ENCODE data around the gene KIF18B. TPM values are rescaled to one million over a fixed set of nuclear protein-coding genes. Genes with fewer than 3 reads are reported as not detected.
A peak's percentile ranks its signal among the peaks of the same experiment; 100 is the strongest.

KIF18B gene
- total and polyA plus RNA-seq, 2 of the 13 experiments (the other 11 are each of a cell fraction or from before 2014, with no cell fraction given): 15.2 to 15.3 TPM

GRCh38 chr17:44899074-44899782 lies 48.3 kb downstream of the KIF18B start, which contains the start of gene EFTUD2 (continued):
- TF ChIP-seq ZNF136 (CRISPR knock-in tag; IDR thresholded peaks at IDR 0.05; ENCODE audit: low read depth) (peak; percentile 92; the same call in 1 of the 2 replicates), ZNF142 (CRISPR knock-in tag; IDR thresholded peaks at IDR 0.05) (no peak; the same call in none of the 2 replicates), SRSF1 (optimal IDR thresholded peaks at IDR 0.05; ENCODE audit: low read depth, low read length) (no peak), CHCHD3 (CRISPR knock-in tag; IDR thresholded peaks at IDR 0.05) (no peak), ZNF530 (CRISPR knock-in tag; IDR thresholded peaks at IDR 0.05; ENCODE audit: low read depth) (0 out of 2 replicates have a peak, but pooled peaks have one; percentile 58), FOXA3 (CRISPR knock-in tag; IDR thresholded peaks at IDR 0.05) (peak; percentile 76), NCOA2 (CRISPR knock-in tag; IDR thresholded peaks at IDR 0.05) (peak; percentile 75), IRX3 (CRISPR knock-in tag; IDR thresholded peaks at IDR 0.05; ENCODE audit: borderline replicate concordance, low read depth) (peak; percentile 92; the same call in 1 of the 2 replicates), MBNL3 (CRISPR knock-in tag; conservative IDR thresholded peaks at IDR 0.05) (no peak), IKZF1 (IDR thresholded peaks at IDR 0.05) (no peak), PAF1 (CRISPR knock-in tag; IDR thresholded peaks at IDR 0.05) (no peak), ZNF768 (CRISPR knock-in tag; IDR thresholded peaks at IDR 0.05) (peak; percentile 88), HNRNPK (IDR thresholded peaks at IDR 0.05; ENCODE audit: low read depth, low read length, poor library complexity, severe bottlenecking) (no peak), POLR2AphosphoS5 (IDR thresholded peaks at IDR 0.05; ENCODE audit: low read depth, low read length) (peak; percentile 97), ZNF224 (CRISPR knock-in tag; IDR thresholded peaks at IDR 0.05) (peak; percentile 30; the same call in 1 of the 2 replicates), SUZ12 (IDR thresholded peaks at IDR 0.05; ENCODE audit: low read depth, low read length) (no peak), ZNF557 (CRISPR knock-in tag; IDR thresholded peaks at IDR 0.05) (no peak; the same call in 1 of the 2 replicates), SSRP1 (CRISPR knock-in tag; IDR thresholded peaks at IDR 0.05) (no peak), ZNF567 (CRISPR knock-in tag; IDR thresholded peaks at IDR 0.05; ENCODE audit: borderline replicate concordance) (peak; percentile 94; the same call in 1 of the 2 replicates), JARID2 (CRISPR knock-in tag; IDR thresholded peaks at IDR 0.05; ENCODE audit: insufficient replicate concordance) (peak; percentile 96), TCF7L2 (IDR thresholded peaks at IDR 0.05; ENCODE audit: low read depth, low read length) (no peak), ZNF333 (CRISPR knock-in tag; IDR thresholded peaks at IDR 0.05; ENCODE audit: borderline replicate concordance) (peak; percentile 63), PHB2 (IDR thresholded peaks at IDR 0.05; ENCODE audit: partially characterized antibody) (no peak), ATAD3A (CRISPR knock-in tag; IDR thresholded peaks at IDR 0.05) (no peak), SIN3B (IDR thresholded peaks at IDR 0.05; ENCODE audit: low read length) (peak; percentile 91), POLR2A (IDR thresholded peaks at IDR 0.05; ENCODE audit: insufficient read depth in 1 of 2, low read depth in 2 of 2, low read length in 2 of 2) (peak; percentile 90 to 95), SPEN (CRISPR knock-in tag; IDR thresholded peaks at IDR 0.05; ENCODE audit: low read depth) (peak; percentile 100)
